ENCODE measurements around the gene KCNG1. TPM values are rescaled to one million over a fixed set of nuclear protein-coding genes. Genes with fewer than 3 reads are reported as not detected.

Gene KCNG1
- total and polyA plus RNA-seq, 2 of the 13 experiments (the other 11 are each of a cell fraction or from before 2014, with no cell fraction given) = not detected

DNA sequence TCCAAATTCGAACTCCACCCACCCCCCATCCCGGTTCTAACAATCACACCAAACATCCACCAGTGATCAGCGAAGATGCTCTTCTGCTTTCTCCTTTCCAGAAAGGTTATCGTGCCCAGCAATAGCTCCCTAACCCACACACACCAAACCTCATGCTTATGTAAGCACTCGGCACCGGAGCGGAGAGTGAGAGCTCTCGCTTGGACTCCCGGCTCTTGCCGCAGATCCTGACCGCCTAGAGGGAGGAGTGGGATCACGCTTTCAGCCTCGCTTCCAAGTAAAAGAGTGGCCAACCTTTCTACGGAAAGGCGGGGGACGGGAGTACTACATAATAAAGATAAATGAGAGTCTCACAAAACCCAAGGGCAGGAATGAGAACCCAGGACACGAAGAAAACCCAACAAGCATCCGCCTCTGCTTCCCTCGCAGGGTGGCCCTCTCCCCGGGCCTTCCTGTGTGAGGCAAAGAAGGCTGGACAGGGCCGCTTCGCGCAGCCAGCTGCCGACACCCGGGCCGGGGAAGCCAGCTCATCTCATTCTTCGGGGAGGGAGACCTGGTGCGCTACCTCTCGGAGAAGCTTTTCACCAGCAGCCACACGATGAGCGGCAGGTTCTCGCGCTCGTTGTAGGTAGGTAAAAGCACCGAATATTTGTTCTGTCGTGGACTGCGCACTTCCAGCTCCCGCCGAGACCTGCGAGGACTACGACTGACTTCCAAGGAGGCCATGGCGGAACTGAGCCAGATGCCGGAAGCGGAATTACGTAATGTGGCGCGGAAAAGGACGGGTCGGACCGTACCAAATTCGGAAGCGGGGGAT, 64.9 kb downstream of the KCNG1 start, which contains the start of gene DPM1 (continued):
- TF ChIP-seq, protein P1, sequence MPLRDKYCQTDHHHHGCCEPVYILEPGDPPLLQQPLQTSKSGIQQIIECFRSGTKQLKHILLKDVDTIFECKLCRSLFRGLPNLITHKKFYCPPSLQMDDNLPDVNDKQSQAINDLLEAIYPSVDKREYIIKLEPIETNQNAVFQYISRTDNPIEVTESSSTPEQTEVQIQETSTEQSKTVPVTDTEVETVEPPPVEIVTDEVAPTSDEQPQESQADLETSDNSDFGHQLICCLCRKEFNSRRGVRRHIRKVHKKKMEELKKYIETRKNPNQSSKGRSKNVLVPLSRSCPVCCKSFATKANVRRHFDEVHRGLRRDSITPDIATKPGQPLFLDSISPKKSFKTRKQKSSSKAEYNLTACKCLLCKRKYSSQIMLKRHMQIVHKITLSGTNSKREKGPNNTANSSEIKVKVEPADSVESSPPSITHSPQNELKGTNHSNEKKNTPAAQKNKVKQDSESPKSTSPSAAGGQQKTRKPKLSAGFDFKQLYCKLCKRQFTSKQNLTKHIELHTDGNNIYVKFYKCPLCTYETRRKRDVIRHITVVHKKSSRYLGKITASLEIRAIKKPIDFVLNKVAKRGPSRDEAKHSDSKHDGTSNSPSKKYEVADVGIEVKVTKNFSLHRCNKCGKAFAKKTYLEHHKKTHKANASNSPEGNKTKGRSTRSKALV (CRISPR knock-in tag; IDR thresholded peaks at IDR 0.05) = no peak
- TF ChIP-seq, protein P2, sequence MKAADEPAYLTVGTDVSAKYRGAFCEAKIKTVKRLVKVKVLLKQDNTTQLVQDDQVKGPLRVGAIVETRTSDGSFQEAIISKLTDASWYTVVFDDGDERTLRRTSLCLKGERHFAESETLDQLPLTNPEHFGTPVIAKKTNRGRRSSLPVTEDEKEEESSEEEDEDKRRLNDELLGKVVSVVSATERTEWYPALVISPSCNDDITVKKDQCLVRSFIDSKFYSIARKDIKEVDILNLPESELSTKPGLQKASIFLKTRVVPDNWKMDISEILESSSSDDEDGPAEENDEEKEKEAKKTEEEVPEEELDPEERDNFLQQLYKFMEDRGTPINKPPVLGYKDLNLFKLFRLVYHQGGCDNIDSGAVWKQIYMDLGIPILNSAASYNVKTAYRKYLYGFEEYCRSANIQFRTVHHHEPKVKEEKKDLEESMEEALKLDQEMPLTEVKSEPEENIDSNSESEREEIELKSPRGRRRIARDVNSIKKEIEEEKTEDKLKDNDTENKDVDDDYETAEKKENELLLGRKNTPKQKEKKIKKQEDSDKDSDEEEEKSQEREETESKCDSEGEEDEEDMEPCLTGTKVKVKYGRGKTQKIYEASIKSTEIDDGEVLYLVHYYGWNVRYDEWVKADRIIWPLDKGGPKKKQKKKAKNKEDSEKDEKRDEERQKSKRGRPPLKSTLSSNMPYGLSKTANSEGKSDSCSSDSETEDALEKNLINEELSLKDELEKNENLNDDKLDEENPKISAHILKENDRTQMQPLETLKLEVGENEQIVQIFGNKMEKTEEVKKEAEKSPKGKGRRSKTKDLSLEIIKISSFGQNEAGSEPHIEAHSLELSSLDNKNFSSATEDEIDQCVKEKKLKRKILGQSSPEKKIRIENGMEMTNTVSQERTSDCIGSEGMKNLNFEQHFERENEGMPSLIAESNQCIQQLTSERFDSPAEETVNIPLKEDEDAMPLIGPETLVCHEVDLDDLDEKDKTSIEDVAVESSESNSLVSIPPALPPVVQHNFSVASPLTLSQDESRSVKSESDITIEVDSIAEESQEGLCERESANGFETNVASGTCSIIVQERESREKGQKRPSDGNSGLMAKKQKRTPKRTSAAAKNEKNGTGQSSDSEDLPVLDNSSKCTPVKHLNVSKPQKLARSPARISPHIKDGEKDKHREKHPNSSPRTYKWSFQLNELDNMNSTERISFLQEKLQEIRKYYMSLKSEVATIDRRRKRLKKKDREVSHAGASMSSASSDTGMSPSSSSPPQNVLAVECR (CRISPR knock-in tag; IDR thresholded peaks at IDR 0.05; ENCODE audit: borderline replicate concordance) = peak; percentile 96
- peak; percentile 62; the same call in 1 of the 2 replicates for TF ChIP-seq PHF21A (CRISPR knock-in tag; IDR thresholded peaks at IDR 0.05)
- TF ChIP-seq, protein P3, sequence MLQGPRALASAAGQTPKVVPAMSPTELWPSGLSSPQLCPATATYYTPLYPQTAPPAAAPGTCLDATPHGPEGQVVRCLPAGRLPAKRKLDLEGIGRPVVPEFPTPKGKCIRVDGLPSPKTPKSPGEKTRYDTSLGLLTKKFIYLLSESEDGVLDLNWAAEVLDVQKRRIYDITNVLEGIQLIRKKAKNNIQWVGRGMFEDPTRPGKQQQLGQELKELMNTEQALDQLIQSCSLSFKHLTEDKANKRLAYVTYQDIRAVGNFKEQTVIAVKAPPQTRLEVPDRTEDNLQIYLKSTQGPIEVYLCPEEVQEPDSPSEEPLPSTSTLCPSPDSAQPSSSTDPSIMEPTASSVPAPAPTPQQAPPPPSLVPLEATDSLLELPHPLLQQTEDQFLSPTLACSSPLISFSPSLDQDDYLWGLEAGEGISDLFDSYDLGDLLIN (CRISPR knock-in tag; IDR thresholded peaks at IDR 0.05; ENCODE audit: borderline replicate concordance) = 0 out of 2 replicates have a peak, but pooled peaks have one; percentile 1
- peak; percentile 94 for TF ChIP-seq BRCA1 (CRISPR knock-in tag; IDR thresholded peaks at IDR 0.05)
- TF ChIP-seq U2AF1 (optimal IDR thresholded peaks at IDR 0.05; ENCODE audit: low read depth, low read length) = no peak
- TF ChIP-seq SALL2 (CRISPR knock-in tag; IDR thresholded peaks at IDR 0.05) = peak; percentile 76; the same call in 1 of the 2 replicates
- TF ChIP-seq, protein P4, sequence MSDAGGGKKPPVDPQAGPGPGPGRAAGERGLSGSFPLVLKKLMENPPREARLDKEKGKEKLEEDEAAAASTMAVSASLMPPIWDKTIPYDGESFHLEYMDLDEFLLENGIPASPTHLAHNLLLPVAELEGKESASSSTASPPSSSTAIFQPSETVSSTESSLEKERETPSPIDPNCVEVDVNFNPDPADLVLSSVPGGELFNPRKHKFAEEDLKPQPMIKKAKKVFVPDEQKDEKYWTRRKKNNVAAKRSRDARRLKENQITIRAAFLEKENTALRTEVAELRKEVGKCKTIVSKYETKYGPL (CRISPR knock-in tag; IDR thresholded peaks at IDR 0.05) = peak; percentile 85
- TF ChIP-seq ZBTB8A (CRISPR knock-in tag; IDR thresholded peaks at IDR 0.05; ENCODE audit: borderline replicate concordance, low read depth) = peak; percentile 59; the same call in 1 of the 2 replicates
- TF ChIP-seq, protein P5, sequence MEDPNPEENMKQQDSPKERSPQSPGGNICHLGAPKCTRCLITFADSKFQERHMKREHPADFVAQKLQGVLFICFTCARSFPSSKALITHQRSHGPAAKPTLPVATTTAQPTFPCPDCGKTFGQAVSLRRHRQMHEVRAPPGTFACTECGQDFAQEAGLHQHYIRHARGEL (CRISPR knock-in tag; IDR thresholded peaks at IDR 0.05) = no peak
- peak; percentile 68 for TF ChIP-seq NCOA2 (CRISPR knock-in tag; IDR thresholded peaks at IDR 0.05)
- peak; percentile 13; the same call in 1 of the 2 replicates for TF ChIP-seq SMC3 (IDR thresholded peaks at IDR 0.05; ENCODE audit: low read length)
- TF ChIP-seq, protein P6, sequence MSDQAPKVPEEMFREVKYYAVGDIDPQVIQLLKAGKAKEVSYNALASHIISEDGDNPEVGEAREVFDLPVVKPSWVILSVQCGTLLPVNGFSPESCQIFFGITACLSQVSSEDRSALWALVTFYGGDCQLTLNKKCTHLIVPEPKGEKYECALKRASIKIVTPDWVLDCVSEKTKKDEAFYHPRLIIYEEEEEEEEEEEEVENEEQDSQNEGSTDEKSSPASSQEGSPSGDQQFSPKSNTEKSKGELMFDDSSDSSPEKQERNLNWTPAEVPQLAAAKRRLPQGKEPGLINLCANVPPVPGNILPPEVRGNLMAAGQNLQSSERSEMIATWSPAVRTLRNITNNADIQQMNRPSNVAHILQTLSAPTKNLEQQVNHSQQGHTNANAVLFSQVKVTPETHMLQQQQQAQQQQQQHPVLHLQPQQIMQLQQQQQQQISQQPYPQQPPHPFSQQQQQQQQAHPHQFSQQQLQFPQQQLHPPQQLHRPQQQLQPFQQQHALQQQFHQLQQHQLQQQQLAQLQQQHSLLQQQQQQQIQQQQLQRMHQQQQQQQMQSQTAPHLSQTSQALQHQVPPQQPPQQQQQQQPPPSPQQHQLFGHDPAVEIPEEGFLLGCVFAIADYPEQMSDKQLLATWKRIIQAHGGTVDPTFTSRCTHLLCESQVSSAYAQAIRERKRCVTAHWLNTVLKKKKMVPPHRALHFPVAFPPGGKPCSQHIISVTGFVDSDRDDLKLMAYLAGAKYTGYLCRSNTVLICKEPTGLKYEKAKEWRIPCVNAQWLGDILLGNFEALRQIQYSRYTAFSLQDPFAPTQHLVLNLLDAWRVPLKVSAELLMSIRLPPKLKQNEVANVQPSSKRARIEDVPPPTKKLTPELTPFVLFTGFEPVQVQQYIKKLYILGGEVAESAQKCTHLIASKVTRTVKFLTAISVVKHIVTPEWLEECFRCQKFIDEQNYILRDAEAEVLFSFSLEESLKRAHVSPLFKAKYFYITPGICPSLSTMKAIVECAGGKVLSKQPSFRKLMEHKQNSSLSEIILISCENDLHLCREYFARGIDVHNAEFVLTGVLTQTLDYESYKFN (CRISPR knock-in tag; conservative IDR thresholded peaks at IDR 0.05) = no peak; the same call in 1 of the 2 replicates
- no peak for TF ChIP-seq EZH2 (conservative IDR thresholded peaks at IDR 0.05; ENCODE audit: low read depth, low read length)
